Measurements from ENCODE around the gene AP3S2. TPM values are rescaled to one million over a fixed set of nuclear protein-coding genes. Genes with fewer than 3 reads are reported as not detected.
"Not testable (repeated sequence)": the region's sequence is repeated elsewhere in the genome, so short reads cannot be mapped to it uniquely, and the experiment has no call there.

AP3S2 gene
- 47.7 TPM for total RNA-seq

GRCh38 chr15:89893696-89894447 lies at the start of gene AP3S2:
Gene AP3S2, minus strand, starts transcription at chr15:89893994. Its CDS starts 45 bp downstream, at chr15:89893949.
- peak; percentile 91 for DNase-seq

- no peak for DNase-seq
Observed at GRCh38 chr15:89939910-89940309, 46.1 kb upstream of the AP3S2 start.

GRCh38 chr15:89939377-89939776 lies 45.6 kb upstream of the AP3S2 start:
- not testable (repeated sequence) for DNase-seq

DNA sequence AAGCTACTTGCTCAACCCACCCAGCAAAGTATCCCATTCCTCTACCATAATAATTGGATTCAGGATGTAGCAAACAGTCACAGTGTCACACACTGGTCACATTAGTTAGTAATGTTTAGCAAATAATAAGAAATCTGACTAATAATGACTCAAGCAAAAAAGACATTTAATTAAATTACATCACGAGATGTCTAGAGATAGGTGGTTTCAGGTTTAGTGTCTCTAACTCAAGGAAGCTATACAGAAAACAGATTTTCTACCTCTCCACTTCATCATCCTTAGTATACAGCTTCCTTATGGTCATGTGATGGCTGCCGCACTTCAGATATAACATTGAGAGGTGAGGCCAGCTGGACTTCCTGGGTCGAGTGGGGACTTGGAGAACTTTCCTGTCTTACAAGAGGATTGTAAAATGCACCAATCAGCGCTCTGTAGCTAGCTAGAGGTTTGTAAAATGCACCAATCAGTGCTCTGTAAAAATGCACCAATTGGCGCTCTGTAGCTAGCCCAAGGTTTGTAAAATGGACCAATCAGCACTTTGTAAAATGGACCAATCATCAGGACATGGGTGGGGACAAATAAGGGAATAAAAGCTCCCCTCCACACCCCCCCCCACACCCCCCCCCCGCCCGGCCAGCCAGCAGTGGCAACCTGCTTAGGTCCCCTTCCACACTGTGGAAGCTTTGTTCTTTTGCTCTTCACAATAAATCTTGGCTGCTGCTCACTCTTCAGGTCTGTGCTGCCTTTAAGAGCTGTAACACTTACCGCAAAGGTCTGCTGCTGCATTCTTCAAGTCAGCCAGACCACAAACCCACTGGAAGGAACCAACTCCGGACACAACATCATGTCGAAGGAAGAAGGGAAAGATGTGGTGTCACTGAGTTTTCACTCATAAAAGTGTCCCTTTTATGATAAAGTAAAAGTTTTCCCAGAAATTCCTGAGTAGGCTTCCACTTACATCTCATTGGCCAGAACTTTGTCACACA lies 43.9 kb upstream of the AP3S2 start:
- DNase-seq, result no peak

DNA sequence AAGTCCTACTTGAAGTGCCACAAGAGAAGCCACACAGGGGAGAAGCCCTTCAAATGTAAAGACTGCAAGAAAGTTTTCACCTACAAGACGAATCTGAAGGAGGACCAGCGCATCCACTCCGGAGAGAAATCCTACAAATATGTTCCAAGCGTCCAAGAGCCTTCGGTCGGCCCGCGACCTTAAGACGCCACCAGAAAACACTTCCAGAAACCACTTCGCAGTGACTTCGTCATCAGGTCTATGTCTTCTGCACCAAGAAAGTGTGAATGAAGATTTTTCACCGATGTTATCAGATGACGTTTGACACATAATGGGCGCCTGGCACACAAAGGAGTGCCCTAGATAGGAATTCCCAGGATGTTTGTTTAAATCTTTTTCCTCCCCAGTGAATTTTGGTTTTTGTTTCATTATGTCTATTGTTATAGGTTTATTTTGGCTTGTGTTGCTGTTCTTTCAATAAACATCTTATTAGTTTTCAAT lies 43.0 kb upstream of the AP3S2 start:
- DNase-seq, result no peak

- no peak for DNase-seq
Observed at GRCh38 chr15:89936051-89936785, 42.4 kb upstream of the AP3S2 start.

DNA sequence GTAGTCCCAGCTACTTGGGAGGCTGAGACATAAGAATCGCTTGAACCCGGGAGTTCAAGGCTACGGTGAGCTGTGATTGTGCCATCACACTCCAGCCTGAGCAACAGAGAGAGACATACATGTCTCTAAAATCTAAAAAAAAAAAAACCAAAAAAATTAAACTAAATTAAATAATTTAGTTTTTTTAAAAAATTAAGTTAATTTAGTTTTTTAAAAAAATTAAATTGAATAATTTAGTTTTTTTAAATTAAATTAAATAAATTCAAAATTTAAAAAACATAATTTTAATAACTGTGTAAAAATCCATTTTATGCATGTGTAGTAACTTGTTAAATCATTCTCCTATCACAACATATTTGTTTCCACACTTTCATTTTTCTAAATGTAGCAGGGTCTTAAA lies 39.1 kb upstream of the AP3S2 start:
- DNase-seq, result no peak

GRCh38 chr15:89928421-89928820 lies 34.6 kb upstream of the AP3S2 start:
- DNase-seq, result no peak

GRCh38 chr15:89926158-89926557 lies 32.4 kb upstream of the AP3S2 start:
- DNase-seq, result no peak

GRCh38 chr15:89917442-89918101 lies 23.8 kb upstream of the AP3S2 start:
- no peak for DNase-seq

DNA sequence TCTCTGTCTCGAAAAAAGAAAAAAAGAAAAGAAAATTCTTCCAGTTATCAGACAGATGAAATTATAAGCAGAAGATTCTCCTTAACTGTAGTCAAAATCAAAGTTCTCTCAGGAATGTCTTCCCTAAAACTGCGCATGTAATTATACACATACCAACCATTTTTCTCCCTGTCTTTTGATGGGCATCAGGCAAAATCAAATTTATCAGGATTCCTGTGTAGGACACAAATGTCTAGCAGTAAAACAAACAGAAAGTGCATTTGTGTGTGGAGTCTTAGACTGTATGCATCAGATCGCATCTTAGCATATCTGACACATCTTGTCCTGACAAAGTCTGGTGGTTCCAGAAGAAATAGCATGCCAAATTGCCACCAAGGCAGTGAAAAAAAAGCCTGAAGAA lies 22.9 kb upstream of the AP3S2 start:
- no peak for DNase-seq

- peak; percentile 53 for DNase-seq
Observed at GRCh38 chr15:89912674-89913396, 19.0 kb upstream of the AP3S2 start, which contains the start of gene ARPIN. Gene ARPIN, minus strand, starts transcription at chr15:89912952. Its CDS starts 117 bp downstream, at chr15:89912835.

- DNase-seq, result peak; percentile 18
Observed at GRCh38 chr15:89912145-89912673, 18.4 kb upstream of the AP3S2 start.

GRCh38 chr15:89910891-89911626 lies 17.3 kb upstream of the AP3S2 start:
- DNase-seq, result no peak

GRCh38 chr15:89909611-89910010 lies 15.8 kb upstream of the AP3S2 start:
- no peak for DNase-seq

DNA sequence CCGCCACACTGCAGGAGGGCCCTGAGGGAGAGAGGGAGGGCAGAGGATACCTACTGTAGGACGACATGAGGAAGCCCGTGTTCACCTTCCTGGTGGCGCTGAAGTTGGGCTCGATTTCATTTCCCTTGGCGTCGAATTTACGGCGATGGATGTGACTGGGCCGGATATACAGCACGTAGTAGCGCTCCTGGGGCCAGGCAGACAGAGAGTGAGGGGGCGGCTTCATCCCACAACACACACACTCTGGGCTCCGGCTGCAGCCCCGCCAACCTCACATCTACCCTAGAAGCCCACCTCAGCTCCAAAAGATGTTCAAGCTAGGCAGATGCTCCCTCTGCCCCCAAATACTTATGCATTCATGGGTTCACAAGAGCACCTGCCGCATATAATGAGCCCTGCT lies 14.4 kb upstream of the AP3S2 start:
- DNase-seq, result no peak

- no peak for DNase-seq
Observed at GRCh38 chr15:89907289-89907688, 13.5 kb upstream of the AP3S2 start.

DNA sequence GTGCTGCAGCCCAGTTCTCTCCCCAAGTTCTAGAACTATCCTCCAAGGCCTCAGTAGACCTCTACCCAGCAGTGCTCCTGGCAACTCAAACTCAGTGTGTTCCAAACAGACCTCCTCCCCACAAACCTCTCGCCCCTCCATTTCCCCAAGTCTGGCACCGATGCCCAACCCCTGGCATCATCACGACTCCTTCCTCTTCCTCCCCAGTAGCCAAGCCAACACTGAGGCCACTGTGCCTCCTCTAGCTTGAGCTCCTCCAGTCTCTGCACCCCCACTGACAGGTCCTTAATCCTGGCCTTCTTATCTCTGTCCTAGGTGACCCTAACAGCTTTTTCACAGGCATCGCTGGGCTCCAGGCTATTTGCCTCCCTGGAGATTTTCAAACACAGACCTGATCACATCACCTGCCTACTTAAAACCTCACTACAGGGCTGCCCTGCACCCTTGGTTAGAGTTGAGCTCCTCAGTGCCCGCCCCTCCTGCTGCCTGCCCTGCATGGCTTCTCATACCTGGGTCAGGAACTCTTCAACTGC lies 12.1 kb upstream of the AP3S2 start:
- DNase-seq, result no peak

GRCh38 chr15:89904519-89904918 lies 10.7 kb upstream of the AP3S2 start:
- no peak for DNase-seq

DNA sequence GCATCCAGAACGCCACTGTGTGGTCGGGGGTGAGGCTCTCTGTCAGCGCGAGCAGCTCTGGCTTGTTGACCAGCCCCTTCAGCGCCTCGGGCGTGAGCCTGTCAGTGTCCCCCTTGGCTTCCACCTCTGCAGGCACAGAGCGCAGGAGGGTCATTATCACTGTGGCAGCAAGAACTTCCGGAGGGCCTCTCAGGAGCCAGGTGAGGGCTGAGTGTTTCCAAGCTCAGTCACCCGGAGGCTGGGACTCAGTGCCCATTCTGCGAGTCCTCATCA lies 10.0 kb upstream of the AP3S2 start:
- no peak for DNase-seq
